ENCODE results near the gene AGPAT1. TPM values are rescaled to one million over a fixed set of nuclear protein-coding genes. Genes with fewer than 3 reads are reported as not detected.

The AGPAT1 gene
- polyA plus RNA-seq, 1 donor (not counting 4 experiments of a cell fraction or from before 2014, with no cell fraction given) = 46.4 TPM

GRCh38 chr6:32168807-32169591, 6.9 kb downstream of the AGPAT1 start:
- H3K9me3 ChIP-seq (ENCODE audit: control insufficient read depth, low read depth, low read length) = no peaks in the 10 kb centered on the region
- H3K9me1 ChIP-seq (ENCODE audit: control insufficient read depth, extremely low read depth, insufficient read depth, low read length) = no peaks in the 10 kb centered on the region
- dilution Hi-C loops (cut with MboI; ENCODE audit: extremely low pct_ligation_motif_present, low sequenced_read_pairs) = no loop called here
- no peaks in the 10 kb centered on the region for H4K20me1 ChIP-seq (ENCODE audit: control insufficient read depth, extremely low read depth, insufficient read depth, low read length)
- H3K27ac ChIP-seq (ENCODE audit: control insufficient read depth, insufficient read depth, low read length) = no peak overlapping the region
- H3K9ac ChIP-seq (ENCODE audit: control insufficient read depth, extremely low read depth, insufficient read depth, low read length) = no peak overlapping the region
- FAIRE-seq = no peak
- TF ChIP-seq, protein P1, sequence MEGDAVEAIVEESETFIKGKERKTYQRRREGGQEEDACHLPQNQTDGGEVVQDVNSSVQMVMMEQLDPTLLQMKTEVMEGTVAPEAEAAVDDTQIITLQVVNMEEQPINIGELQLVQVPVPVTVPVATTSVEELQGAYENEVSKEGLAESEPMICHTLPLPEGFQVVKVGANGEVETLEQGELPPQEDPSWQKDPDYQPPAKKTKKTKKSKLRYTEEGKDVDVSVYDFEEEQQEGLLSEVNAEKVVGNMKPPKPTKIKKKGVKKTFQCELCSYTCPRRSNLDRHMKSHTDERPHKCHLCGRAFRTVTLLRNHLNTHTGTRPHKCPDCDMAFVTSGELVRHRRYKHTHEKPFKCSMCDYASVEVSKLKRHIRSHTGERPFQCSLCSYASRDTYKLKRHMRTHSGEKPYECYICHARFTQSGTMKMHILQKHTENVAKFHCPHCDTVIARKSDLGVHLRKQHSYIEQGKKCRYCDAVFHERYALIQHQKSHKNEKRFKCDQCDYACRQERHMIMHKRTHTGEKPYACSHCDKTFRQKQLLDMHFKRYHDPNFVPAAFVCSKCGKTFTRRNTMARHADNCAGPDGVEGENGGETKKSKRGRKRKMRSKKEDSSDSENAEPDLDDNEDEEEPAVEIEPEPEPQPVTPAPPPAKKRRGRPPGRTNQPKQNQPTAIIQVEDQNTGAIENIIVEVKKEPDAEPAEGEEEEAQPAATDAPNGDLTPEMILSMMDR (optimal IDR thresholded peaks at IDR 0.05 in 1 of 3, IDR thresholded peaks at IDR 0.05 in 1 of 3, conservative IDR thresholded peaks at IDR 0.05 in 1 of 3; ENCODE audit: extremely low read depth in 1 of 3, insufficient read depth in 2 of 3, low read length in 3 of 3) = no peak
- no peak for TF ChIP-seq EZH2 (IDR thresholded peaks at IDR 0.05; ENCODE audit: low read length)
- peaks cover 4% of the 10 kb centered on the region for H3K79me2 ChIP-seq (ENCODE audit: control insufficient read depth, insufficient read depth, low read length)
- H2AFZ ChIP-seq (ENCODE audit: control insufficient read depth, low read length) = no peak overlapping the region
- H3K36me3 ChIP-seq (ENCODE audit: control insufficient read depth in 2 of 2, extremely low read depth in 1 of 2, insufficient read depth in 2 of 2, low read length in 2 of 2) = peaks cover 19 to 23% of the 10 kb centered on the region in 2 experiments
- no peak overlapping the region for H3K4me2 ChIP-seq (ENCODE audit: control insufficient read depth, extremely low read depth, insufficient read depth, low read depth, low read length)
- no peaks in the 10 kb centered on the region for H3K27me3 ChIP-seq (ENCODE audit: control insufficient read depth, extremely low read depth, insufficient read depth, low read length)
- DNase-seq (ENCODE audit: low read depth, low spot score) = no peak
- no peak overlapping the region for H3K4me3 ChIP-seq (ENCODE audit: control insufficient read depth in 2 of 3, extremely low read depth in 1 of 3, insufficient read depth in 2 of 3, low read depth in 1 of 3, low read length in 3 of 3)
- peaks cover 17% of the 10 kb centered on the region for H3K4me1 ChIP-seq (ENCODE audit: control insufficient read depth, extremely low read depth, insufficient read depth, low read length)

- Histone ChIP-seq H3K36me3 (ENCODE audit: control insufficient read depth in 2 of 2, extremely low read depth in 1 of 2, insufficient read depth in 2 of 2, low read length in 2 of 2) (peaks cover 19 to 23% of the 10 kb centered on the region in 2 experiments), H3K9me3 (ENCODE audit: control insufficient read depth, low read depth, low read length) (no peaks in the 10 kb centered on the region), H3K4me3 (ENCODE audit: control insufficient read depth in 2 of 3, extremely low read depth in 1 of 3, insufficient read depth in 2 of 3, low read depth in 1 of 3, low read length in 3 of 3) (no peak overlapping the region), H3K79me2 (ENCODE audit: control insufficient read depth, insufficient read depth, low read length) (peaks cover 2% of the 10 kb centered on the region), H2AFZ (ENCODE audit: control insufficient read depth, low read length) (no peak overlapping the region), H3K4me2 (ENCODE audit: control insufficient read depth, extremely low read depth, insufficient read depth, low read depth, low read length) (no peak overlapping the region), H3K9me1 (ENCODE audit: control insufficient read depth, extremely low read depth, insufficient read depth, low read length) (no peaks in the 10 kb centered on the region), H3K27me3 (ENCODE audit: control insufficient read depth, extremely low read depth, insufficient read depth, low read length) (no peaks in the 10 kb centered on the region), H3K27ac (ENCODE audit: control insufficient read depth, insufficient read depth, low read length) (no peak overlapping the region), H3K4me1 (ENCODE audit: control insufficient read depth, extremely low read depth, insufficient read depth, low read length) (peaks cover 12% of the 10 kb centered on the region), H4K20me1 (ENCODE audit: control insufficient read depth, extremely low read depth, insufficient read depth, low read length) (no peaks in the 10 kb centered on the region), H3K9ac (ENCODE audit: control insufficient read depth, extremely low read depth, insufficient read depth, low read length) (no peak overlapping the region)
- TF ChIP-seq EZH2 (IDR thresholded peaks at IDR 0.05; ENCODE audit: low read length) = no peak
- TF ChIP-seq, protein P1 (optimal IDR thresholded peaks at IDR 0.05 in 1 of 3, IDR thresholded peaks at IDR 0.05 in 1 of 3, conservative IDR thresholded peaks at IDR 0.05 in 1 of 3; ENCODE audit: extremely low read depth in 1 of 3, insufficient read depth in 2 of 3, low read length in 3 of 3) = no peak
- dilution Hi-C loops (cut with MboI; ENCODE audit: extremely low pct_ligation_motif_present, low sequenced_read_pairs) = no loop called here
- FAIRE-seq (no peak), DNase-seq (ENCODE audit: low read depth, low spot score) (no peak)
These were observed 7.5 kb downstream of the AGPAT1 start for GRCh38 chr6:32168350-32168749.

Data from keratinocyte (primary cell).